ENCODE data around the gene LCA5L. TPM values are rescaled to one million over a fixed set of nuclear protein-coding genes. Genes with fewer than 3 reads are reported as not detected.

LCA5L gene
- total and polyA plus RNA-seq, 7 experiments from 2014 or later, result 0.24 TPM; not detected in 6

- intact Hi-C loops (cut with micrococcal nuclease), result no loop called here
- no peaks in the 10 kb centered on the region for H3K4me1 ChIP-seq (ENCODE audit: control insufficient read depth in 2 of 2, insufficient read depth in 2 of 2, low read length in 2 of 2)
- Mint-ChIP-seq H3K27me3 (peaks cover 0 to 4% (median 0%) of the 10 kb centered on the region in 5 donors), H3K27ac (no peak overlapping the region), H3K9me3 (peaks cover 0 to 3% (median 0%) of the 10 kb centered on the region in 11 donors), H3K36me3 (peaks cover 0 to 34% (median 19%) of the 10 kb centered on the region in 5 donors), H3K4me3 (no peak overlapping the region), H3K4me1 (peaks cover 0 to 1% (median 0%) of the 10 kb centered on the region in 7 donors)
- ATAC-seq, result no peak
- no peak overlapping the region for H3K27ac ChIP-seq (ENCODE audit: low read depth, low read length)
- H3K4me3 ChIP-seq (ENCODE audit: low read length), result no peak overlapping the region
- ChIA-PET CTCF (no interaction called here), POLR2A (no interaction called here)
- H3K36me3 ChIP-seq (ENCODE audit: control insufficient read depth in 2 of 3, insufficient read depth in 3 of 3, low read length in 3 of 3), result no peaks in the 10 kb centered on the region
- DNase-seq, result no peak
- H3K9me3 ChIP-seq (ENCODE audit: control insufficient read depth in 2 of 3, low read length in 3 of 3), result no peaks in the 10 kb centered on the region
- H3K27me3 ChIP-seq (ENCODE audit: control insufficient read depth in 2 of 2, insufficient read depth in 2 of 2, low read length in 2 of 2), result no peaks in the 10 kb centered on the region
These were observed 21.0 kb upstream of the LCA5L start for GRCh38 chr21:39466584-39466983.

- no peaks in the 10 kb centered on the region for H3K4me1 ChIP-seq (ENCODE audit: control insufficient read depth in 2 of 2, insufficient read depth in 2 of 2, low read length in 2 of 2)
- no peak overlapping the region for H3K27ac ChIP-seq (ENCODE audit: low read depth, low read length)
- no peaks in the 10 kb centered on the region for H3K9me3 ChIP-seq (ENCODE audit: control insufficient read depth in 2 of 3, low read length in 3 of 3)
- no peak overlapping the region for H3K4me3 ChIP-seq (ENCODE audit: low read length)
- DNase-seq (no peak), ATAC-seq (no peak)
- Mint-ChIP-seq H3K9me3 (peaks cover 0 to 3% (median 0%) of the 10 kb centered on the region in 11 donors), H3K4me3 (no peak overlapping the region), H3K27ac (no peak overlapping the region), H3K27me3 (no peaks in the 10 kb centered on the region), H3K4me1 (no peaks in the 10 kb centered on the region), H3K36me3 (peaks cover 0 to 29% (median 15%) of the 10 kb centered on the region in 5 donors)
- CTCF ChIA-PET, result no interaction called here
- intact Hi-C loops (cut with micrococcal nuclease), result no loop called here
- H3K27me3 ChIP-seq (ENCODE audit: control insufficient read depth in 2 of 2, insufficient read depth in 2 of 2, low read length in 2 of 2), result no peaks in the 10 kb centered on the region
- no peaks in the 10 kb centered on the region for H3K36me3 ChIP-seq (ENCODE audit: control insufficient read depth in 2 of 3, insufficient read depth in 3 of 3, low read length in 3 of 3)
- POLR2A ChIA-PET, result no interaction called here
These were observed 17.7 kb upstream of the LCA5L start for GRCh38 chr21:39463308-39463707.

GRCh38 chr21:39461419-39461818 is 15.8 kb upstream of the LCA5L start:
- Histone ChIP-seq H3K27me3 (ENCODE audit: control insufficient read depth in 2 of 2, insufficient read depth in 2 of 2, low read length in 2 of 2) (no peaks in the 10 kb centered on the region), H3K27ac (ENCODE audit: low read depth, low read length) (no peak overlapping the region), H3K4me1 (ENCODE audit: control insufficient read depth in 2 of 2, insufficient read depth in 2 of 2, low read length in 2 of 2) (no peaks in the 10 kb centered on the region), H3K4me3 (ENCODE audit: low read length) (no peak overlapping the region), H3K9me3 (ENCODE audit: control insufficient read depth in 2 of 3, low read length in 3 of 3) (no peaks in the 10 kb centered on the region), H3K36me3 (ENCODE audit: control insufficient read depth in 2 of 3, insufficient read depth in 3 of 3, low read length in 3 of 3) (no peaks in the 10 kb centered on the region)
- intact Hi-C loops (cut with micrococcal nuclease), result no loop called here
- POLR2A ChIA-PET, result no interaction called here
- ATAC-seq (no peak), DNase-seq (no peak)
- H3K4me1 Mint-ChIP-seq, result no peaks in the 10 kb centered on the region
- CTCF ChIA-PET, result no interaction called here
- H3K27ac Mint-ChIP-seq, result no peak overlapping the region
- peaks cover 0 to 21% (median 14%) of the 10 kb centered on the region in 5 donors for H3K36me3 Mint-ChIP-seq
- peaks cover 0 to under 1% (median 0%) of the 10 kb centered on the region in 5 donors for H3K27me3 Mint-ChIP-seq
- H3K4me3 Mint-ChIP-seq, result no peak overlapping the region
- H3K9me3 Mint-ChIP-seq, result peaks cover 0 to 3% (median 0%) of the 10 kb centered on the region in 11 donors

GRCh38 chr21:39456665-39457064 is 11.1 kb upstream of the LCA5L start:
- no peak for DNase-seq
- no peak overlapping the region for H3K4me3 ChIP-seq (ENCODE audit: low read length)
- no peaks in the 10 kb centered on the region for H3K27me3 ChIP-seq (ENCODE audit: control insufficient read depth in 2 of 2, insufficient read depth in 2 of 2, low read length in 2 of 2)
- H3K27ac ChIP-seq (ENCODE audit: low read depth, low read length), result no peak overlapping the region
- ChIA-PET POLR2A (no interaction called here), CTCF (no interaction called here)
- no peak overlapping the region for H3K4me3 Mint-ChIP-seq
- peaks cover 0 to 1% (median 0%) of the 10 kb centered on the region in 11 donors for H3K9me3 Mint-ChIP-seq
- H3K9me3 ChIP-seq (ENCODE audit: control insufficient read depth in 2 of 3, low read length in 3 of 3), result no peaks in the 10 kb centered on the region
- H3K4me1 Mint-ChIP-seq, result no peaks in the 10 kb centered on the region
- H3K27ac Mint-ChIP-seq, result no peak overlapping the region
- no peaks in the 10 kb centered on the region for H3K36me3 ChIP-seq (ENCODE audit: control insufficient read depth in 2 of 3, insufficient read depth in 3 of 3, low read length in 3 of 3)
- H3K36me3 Mint-ChIP-seq, result no peaks in the 10 kb centered on the region
- intact Hi-C loops (cut with micrococcal nuclease), result no loop called here
- peaks cover 0 to 5% (median 0%) of the 10 kb centered on the region in 5 donors for H3K27me3 Mint-ChIP-seq
- no peak for ATAC-seq
- no peaks in the 10 kb centered on the region for H3K4me1 ChIP-seq (ENCODE audit: control insufficient read depth in 2 of 2, insufficient read depth in 2 of 2, low read length in 2 of 2)

- Histone ChIP-seq H3K9me3 (ENCODE audit: control insufficient read depth in 2 of 3, low read length in 3 of 3) (no peaks in the 10 kb centered on the region), H3K4me3 (ENCODE audit: low read length) (no peak overlapping the region), H3K27me3 (ENCODE audit: control insufficient read depth in 2 of 2, insufficient read depth in 2 of 2, low read length in 2 of 2) (no peaks in the 10 kb centered on the region), H3K4me1 (ENCODE audit: control insufficient read depth in 2 of 2, insufficient read depth in 2 of 2, low read length in 2 of 2) (no peaks in the 10 kb centered on the region), H3K36me3 (ENCODE audit: control insufficient read depth in 2 of 3, insufficient read depth in 3 of 3, low read length in 3 of 3) (no peaks in the 10 kb centered on the region), H3K27ac (ENCODE audit: low read depth, low read length) (no peak overlapping the region)
- Mint-ChIP-seq H3K9me3 (peaks cover 0 to 1% (median 0%) of the 10 kb centered on the region in 11 donors), H3K4me1 (no peaks in the 10 kb centered on the region), H3K27ac (no peak overlapping the region), H3K36me3 (no peaks in the 10 kb centered on the region), H3K27me3 (peaks cover 0 to 11% (median 0%) of the 10 kb centered on the region in 5 donors), H3K4me3 (no peak overlapping the region)
- ATAC-seq, result no peak
- ChIA-PET CTCF (no interaction called here), POLR2A (no interaction called here)
- intact Hi-C loops (cut with micrococcal nuclease), result no loop called here
- DNase-seq, result no peak
These were observed 9.5 kb upstream of the LCA5L start for GRCh38 chr21:39454949-39455668.

GRCh38 chr21:39453571-39454179 is 8.1 kb upstream of the LCA5L start:
- H3K36me3 ChIP-seq (ENCODE audit: control insufficient read depth in 2 of 3, insufficient read depth in 3 of 3, low read length in 3 of 3), result no peaks in the 10 kb centered on the region
- peaks cover 0 to 22% (median 0%) of the 10 kb centered on the region in 5 donors for H3K27me3 Mint-ChIP-seq
- no peaks in the 10 kb centered on the region for H3K9me3 ChIP-seq (ENCODE audit: control insufficient read depth in 2 of 3, low read length in 3 of 3)
- no peaks in the 10 kb centered on the region for H3K9me3 Mint-ChIP-seq
- no peak overlapping the region for H3K27ac Mint-ChIP-seq
- POLR2A ChIA-PET, result no interaction called here
- H3K27ac ChIP-seq (ENCODE audit: low read depth, low read length), result no peak overlapping the region
- H3K4me1 Mint-ChIP-seq, result no peaks in the 10 kb centered on the region
- no peaks in the 10 kb centered on the region for H3K36me3 Mint-ChIP-seq
- DNase-seq (no peak), ATAC-seq (no peak)
- H3K4me1 ChIP-seq (ENCODE audit: control insufficient read depth in 2 of 2, insufficient read depth in 2 of 2, low read length in 2 of 2), result no peaks in the 10 kb centered on the region
- CTCF ChIA-PET, result no interaction called here
- H3K27me3 ChIP-seq (ENCODE audit: control insufficient read depth in 2 of 2, insufficient read depth in 2 of 2, low read length in 2 of 2), result no peaks in the 10 kb centered on the region
- intact Hi-C loops (cut with micrococcal nuclease), result no loop called here
- no peak overlapping the region for H3K4me3 ChIP-seq (ENCODE audit: low read length)
- no peak overlapping the region for H3K4me3 Mint-ChIP-seq

GRCh38 chr21:39452970-39453342 is 7.4 kb upstream of the LCA5L start:
- no peak overlapping the region for H3K4me3 ChIP-seq (ENCODE audit: low read length)
- peaks cover 0 to under 1% (median 0%) of the 10 kb centered on the region in 11 donors for H3K9me3 Mint-ChIP-seq
- H3K27me3 ChIP-seq (ENCODE audit: control insufficient read depth in 2 of 2, insufficient read depth in 2 of 2, low read length in 2 of 2), result no peaks in the 10 kb centered on the region
- H3K36me3 Mint-ChIP-seq, result no peaks in the 10 kb centered on the region
- H3K4me3 Mint-ChIP-seq, result no peak overlapping the region
- no peak for ATAC-seq
- H3K4me1 ChIP-seq (ENCODE audit: control insufficient read depth in 2 of 2, insufficient read depth in 2 of 2, low read length in 2 of 2), result no peaks in the 10 kb centered on the region
- H3K9me3 ChIP-seq (ENCODE audit: control insufficient read depth in 2 of 3, low read length in 3 of 3), result no peaks in the 10 kb centered on the region
- peaks cover 0 to 23% (median 0%) of the 10 kb centered on the region in 5 donors for H3K27me3 Mint-ChIP-seq
- H3K27ac ChIP-seq (ENCODE audit: low read depth, low read length), result no peak overlapping the region
- intact Hi-C loops (cut with micrococcal nuclease), result no loop called here
- POLR2A ChIA-PET, result no interaction called here
- H3K27ac Mint-ChIP-seq, result no peak overlapping the region
- H3K4me1 Mint-ChIP-seq, result no peaks in the 10 kb centered on the region
- CTCF ChIA-PET, result no interaction called here
- H3K36me3 ChIP-seq (ENCODE audit: control insufficient read depth in 2 of 3, insufficient read depth in 3 of 3, low read length in 3 of 3), result no peaks in the 10 kb centered on the region
- DNase-seq, result no peak
